Measurements from ENCODE around the gene AGTRAP.

AGTRAP gene

GRCh38 chr1:11735854-11736745 is at the start of gene AGTRAP:
TSS of gene AGTRAP (plus strand) at chr1:11736136. CDS start at chr1:11736209, 73 bp downstream.
- peak; percentile 77 for DNase-seq (ENCODE audit: low read depth)

- no peak for DNase-seq (ENCODE audit: low read depth)
Observed at GRCh38 chr1:11688506-11688905, 47.4 kb upstream of the AGTRAP start.

GRCh38 chr1:11690397-11691301 is 45.3 kb upstream of the AGTRAP start:
- DNase-seq (ENCODE audit: low read depth) = no peak

- no peak for DNase-seq (ENCODE audit: low read depth)
Observed at GRCh38 chr1:11691302-11691914, 44.5 kb upstream of the AGTRAP start, which contains the start of gene DRAXIN. TSS of gene DRAXIN (plus strand) at chr1:11691710. CDS start at chr1:11706259, 14,549 bp downstream.

- no peak for DNase-seq (ENCODE audit: low read depth)
Observed at GRCh38 chr1:11691928-11692711, 43.8 kb upstream of the AGTRAP start.

- no peak for DNase-seq (ENCODE audit: low read depth)
Observed at GRCh38 chr1:11693024-11693590, 42.8 kb upstream of the AGTRAP start.

GRCh38 chr1:11693917-11694316 is 42.0 kb upstream of the AGTRAP start:
- DNase-seq (ENCODE audit: low read depth) = no peak

- DNase-seq (ENCODE audit: low read depth) = no peak
Observed at GRCh38 chr1:11695861-11696260, 40.1 kb upstream of the AGTRAP start.

- DNase-seq (ENCODE audit: low read depth) = no peak
Observed at GRCh38 chr1:11697188-11697892, 38.6 kb upstream of the AGTRAP start.

GRCh38 chr1:11697893-11698210 is 38.1 kb upstream of the AGTRAP start:
- no peak for DNase-seq (ENCODE audit: low read depth)

GRCh38 chr1:11700601-11701467 is 35.1 kb upstream of the AGTRAP start:
- no peak for DNase-seq (ENCODE audit: low read depth)

- no peak for DNase-seq (ENCODE audit: low read depth)
Observed at GRCh38 chr1:11701551-11701961, 34.4 kb upstream of the AGTRAP start.

GRCh38 chr1:11701981-11702803 is 33.7 kb upstream of the AGTRAP start:
- no peak for DNase-seq (ENCODE audit: low read depth)

- no peak for DNase-seq (ENCODE audit: low read depth)
Observed at GRCh38 chr1:11703357-11704193, 32.4 kb upstream of the AGTRAP start.

GRCh38 chr1:11704194-11704529 is 31.8 kb upstream of the AGTRAP start:
- DNase-seq (ENCODE audit: low read depth) = no peak

GRCh38 chr1:11704691-11705475 is 31.1 kb upstream of the AGTRAP start:
- DNase-seq (ENCODE audit: low read depth) = no peak

- no peak for DNase-seq (ENCODE audit: low read depth)
Observed at GRCh38 chr1:11705596-11705995, 30.3 kb upstream of the AGTRAP start.

Measured in stimulated activated CD8-positive, alpha-beta memory T cell treated with anti-CD3 and anti-CD28 coated beads, Interleukin-12 subunit alpha, Interleukin-12 subunit beta, amount 100 ng/mL, for 1 hour (primary cell).